Measurements from ENCODE around the gene CMTM4.
"Not testable (repeated sequence)": the region's sequence is repeated elsewhere in the genome, so short reads cannot be mapped to it uniquely, and the experiment has no call there.

Gene CMTM4

DNA sequence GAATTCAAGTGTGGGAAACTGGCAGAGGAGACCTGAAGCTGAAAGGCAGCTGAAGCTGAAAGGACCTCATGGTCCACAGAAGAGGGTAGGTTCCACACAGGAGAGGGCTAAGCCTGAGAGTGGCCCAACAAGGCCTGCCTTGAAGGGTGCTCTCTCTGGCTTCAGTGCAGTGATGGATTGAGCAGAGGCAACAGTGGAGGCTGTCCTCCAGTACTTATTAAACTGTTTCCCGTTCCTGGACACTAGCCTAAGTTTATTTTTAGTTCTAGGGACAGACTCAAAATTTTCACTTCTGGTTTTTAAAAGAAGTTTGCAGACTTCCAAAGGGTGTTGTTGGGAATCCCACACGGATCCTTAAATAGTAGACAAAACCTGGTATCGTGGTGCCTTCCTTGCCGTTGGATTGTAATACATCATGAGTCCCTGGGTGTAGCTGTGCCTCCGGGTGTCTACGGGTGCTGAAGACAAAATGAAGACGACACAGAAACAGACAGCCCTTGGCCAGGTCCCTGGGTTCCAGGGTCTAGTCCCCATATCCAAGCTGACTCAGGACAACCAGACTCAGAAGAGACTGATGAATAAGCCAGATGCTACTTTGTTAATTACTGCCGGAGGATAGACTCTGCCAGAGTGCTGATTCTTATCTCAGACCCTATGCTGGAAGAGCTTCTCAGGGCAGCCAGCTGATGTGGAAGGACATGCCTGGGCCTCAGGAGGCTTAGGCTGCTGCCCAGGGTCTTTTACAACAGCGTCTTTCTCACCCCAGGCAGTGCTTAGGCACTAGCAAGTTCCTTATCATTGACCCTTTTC lies 7.1 kb upstream of the CMTM4 start:
- no peak for DNase-seq

DNA sequence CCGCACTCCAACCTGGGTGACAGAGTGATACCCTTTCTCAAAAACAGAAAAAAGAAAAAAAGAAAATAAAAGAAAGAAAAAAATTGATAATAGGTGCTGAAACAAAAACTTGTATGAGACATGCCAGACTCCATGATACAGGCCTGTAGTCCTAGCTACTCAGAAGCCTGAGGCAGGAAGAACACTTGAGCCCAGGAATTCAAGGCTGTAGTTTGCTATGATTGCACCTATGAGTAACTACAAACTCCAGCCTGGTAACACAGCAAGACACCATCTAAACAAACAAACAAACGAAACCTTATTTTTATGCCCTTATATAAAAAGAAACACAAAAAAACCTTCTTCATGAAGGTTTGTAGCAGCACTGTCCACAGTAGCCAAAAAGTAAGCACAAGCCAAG lies 5.0 kb upstream of the CMTM4 start:
- no peak for DNase-seq

DNA sequence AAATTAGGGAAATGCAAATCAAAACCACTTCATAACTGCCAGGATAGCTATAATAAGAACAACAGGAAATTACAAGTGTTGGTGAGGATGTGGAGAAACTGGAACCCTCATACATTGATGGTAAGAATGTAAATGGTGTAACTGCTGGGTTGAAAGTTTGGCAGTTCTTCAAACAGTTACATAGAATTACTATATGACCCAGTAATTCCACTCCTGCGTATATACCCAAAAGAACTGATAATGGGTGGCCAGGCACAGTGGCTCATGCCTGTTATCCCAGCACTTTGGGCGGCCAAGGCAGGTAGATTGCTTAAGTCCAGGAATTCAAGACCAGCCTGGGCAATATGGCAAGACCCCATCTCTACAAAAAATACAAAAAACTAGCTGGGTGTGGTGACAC lies 4.5 kb upstream of the CMTM4 start:
- DNase-seq, result no peak

DNA sequence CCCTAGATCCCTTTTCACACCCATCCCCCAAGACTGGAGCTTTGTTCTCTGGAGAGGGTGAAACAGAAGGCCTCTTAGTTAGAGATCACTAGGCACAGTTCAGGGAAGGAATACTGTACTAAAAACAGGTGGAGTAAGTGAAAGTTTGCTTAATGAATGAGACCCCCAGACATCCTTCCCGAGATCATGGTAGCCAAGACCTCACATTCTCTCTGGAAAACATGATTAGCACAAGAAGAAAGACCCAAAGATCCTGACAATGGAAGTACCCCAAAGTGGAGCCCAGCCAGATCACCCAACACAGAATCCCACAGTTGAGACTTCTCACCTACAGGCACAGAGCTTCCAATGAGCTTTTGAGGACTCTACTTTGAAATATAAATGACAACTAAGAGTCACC lies 3.4 kb upstream of the CMTM4 start:
- no peak for DNase-seq

DNA sequence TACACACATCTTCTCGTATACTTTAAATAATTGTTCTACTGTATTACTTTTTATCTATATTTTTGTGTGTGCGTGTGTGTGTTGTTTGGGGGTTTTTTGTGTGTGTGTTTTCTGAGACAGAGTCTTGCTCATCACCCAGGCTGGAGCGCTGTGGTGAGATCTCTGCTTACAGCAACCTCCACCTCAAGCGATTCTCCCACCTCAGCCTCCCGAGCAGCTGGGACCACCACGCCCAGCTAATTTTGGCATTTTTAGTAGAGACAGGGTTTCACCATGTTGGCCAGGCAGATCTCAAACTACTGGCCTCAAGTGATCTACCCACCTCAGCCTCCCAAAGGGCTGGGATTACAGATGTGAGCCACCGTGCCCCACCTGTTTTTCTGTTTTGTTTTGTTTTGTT lies 1.5 kb upstream of the CMTM4 start:
- no peak for DNase-seq

DNA sequence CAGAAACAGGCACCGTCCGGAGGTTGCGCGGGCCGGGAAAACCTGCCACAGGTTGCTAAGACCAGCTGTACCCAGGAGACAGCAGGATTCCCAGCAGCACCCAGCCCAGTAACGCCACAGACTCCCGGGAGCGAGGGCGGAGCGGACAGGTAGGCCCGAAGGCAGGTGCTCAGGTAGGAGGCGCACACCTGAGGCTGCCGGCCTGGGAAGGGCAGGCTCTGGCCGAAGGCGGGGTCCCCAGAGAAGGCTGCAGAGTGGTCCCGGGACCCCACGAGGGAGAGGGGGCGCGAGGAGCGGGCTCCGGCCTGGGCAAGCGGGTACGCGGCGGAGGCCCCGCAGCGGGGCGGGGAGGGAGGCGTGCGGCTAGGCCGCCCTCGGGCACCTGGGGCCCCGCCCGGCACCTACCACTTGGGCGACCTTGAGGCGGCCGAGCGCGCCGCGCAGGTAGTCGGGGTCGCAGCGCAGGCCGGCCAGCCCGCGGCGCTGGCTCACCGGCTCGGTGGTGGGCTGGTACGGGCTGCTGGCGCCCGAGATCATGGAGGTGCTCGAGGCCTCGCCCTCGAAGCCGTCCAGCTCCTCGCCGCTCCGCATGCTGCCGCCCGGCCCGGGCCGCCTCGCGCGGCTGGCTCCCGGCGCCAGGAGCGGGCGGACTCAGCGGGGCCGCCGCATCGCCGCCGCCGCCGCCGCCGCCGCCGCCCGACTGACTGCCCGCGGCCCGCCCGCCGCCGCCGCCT lies 441 bp downstream of the CMTM4 start:
- DNase-seq, result no peak

- no peak for DNase-seq
Observed at GRCh38 chr16:66695471-66695934, 1.0 kb downstream of the CMTM4 start.

DNA sequence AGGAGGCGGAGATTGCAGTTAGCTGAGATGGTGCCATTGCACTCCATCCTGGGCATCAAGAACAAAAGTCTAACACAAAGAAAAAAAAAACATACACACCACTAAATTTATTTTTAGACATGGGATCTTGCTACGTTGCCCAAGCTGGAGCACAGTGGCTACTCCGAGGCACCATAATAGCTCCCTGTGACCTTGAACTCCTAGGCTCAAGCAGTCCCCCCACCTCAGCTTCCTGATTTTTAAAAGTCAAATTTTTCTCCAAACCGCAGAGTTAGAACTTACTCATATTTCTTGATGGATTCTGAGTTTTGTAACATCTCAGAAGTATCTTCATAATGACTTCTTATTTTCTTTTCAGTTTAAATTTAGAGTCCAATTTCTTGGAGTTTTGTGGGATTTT lies 3.4 kb downstream of the CMTM4 start:
- no peak for DNase-seq

DNA sequence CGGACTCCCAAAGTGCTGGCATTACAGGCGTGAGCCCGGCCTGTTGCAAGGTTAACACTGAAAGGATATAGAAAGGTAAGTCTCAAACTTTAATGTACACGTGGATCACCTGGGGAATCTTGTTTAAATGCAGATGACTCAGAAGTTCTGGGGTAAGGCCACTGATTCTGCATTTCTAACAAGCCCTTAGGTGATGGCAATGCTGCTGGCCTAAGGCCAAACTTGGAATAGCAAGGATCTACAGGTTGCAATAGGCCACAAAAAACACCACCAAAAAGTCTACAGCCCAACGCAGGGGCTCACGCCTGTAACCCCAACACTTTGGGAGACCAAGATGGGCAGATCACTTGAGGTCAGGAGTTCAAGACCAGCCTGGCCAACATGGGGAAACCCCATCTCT lies 4.2 kb downstream of the CMTM4 start:
- no peak for DNase-seq

DNA sequence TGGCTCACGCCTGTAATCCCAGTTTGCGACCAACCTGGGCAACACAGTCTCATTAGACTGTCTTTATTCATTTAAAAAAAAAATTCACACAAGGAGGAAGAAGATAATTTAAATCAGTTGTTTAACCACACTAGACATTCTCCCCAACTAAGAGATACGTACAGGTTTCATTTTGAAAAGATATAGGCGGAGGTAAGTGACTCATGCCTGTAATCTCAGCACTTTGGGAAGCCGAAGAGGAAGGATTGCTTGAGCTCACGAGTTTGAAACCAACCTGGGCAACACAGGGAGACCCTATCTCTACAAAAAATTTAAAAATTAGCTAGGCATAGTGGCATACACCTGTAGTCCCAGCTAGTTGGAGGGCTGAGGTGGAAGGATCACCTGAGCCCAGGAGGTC lies 5.3 kb downstream of the CMTM4 start:
- DNase-seq, result no peak

DNA sequence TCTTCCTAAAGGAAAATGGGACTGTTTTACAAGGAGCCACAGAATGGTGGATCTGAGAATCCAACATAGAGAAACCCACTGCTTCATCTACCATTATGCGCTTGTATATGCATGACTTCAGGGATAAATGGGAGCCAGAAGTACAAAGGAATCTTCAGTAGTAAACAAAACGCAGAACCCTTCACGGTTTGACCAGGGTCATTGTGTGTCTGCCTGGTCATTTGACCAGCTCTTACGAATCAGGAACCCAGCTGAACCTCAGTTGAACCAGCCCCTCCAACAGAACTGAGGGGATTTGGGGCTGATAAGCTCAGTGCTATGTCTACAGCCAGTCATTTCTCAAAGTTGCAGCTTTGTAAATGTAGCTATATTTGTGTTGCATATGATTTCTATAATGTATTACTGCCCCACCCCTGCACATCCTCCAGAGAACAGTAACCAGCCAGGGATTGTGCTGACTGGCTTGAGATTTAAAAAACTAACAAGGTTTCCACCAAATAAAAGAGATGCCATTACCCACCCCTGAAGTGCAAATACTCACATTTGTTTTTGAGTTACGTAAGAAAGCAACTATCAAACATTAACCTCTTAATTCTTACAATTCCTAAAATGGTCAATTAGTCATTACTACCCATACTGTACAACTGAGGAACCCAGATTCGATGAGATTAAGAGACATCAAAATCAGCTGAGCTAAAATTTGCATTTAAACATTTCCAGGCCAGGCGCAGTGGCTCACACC lies 6.3 kb downstream of the CMTM4 start:
- DNase-seq, result no peak

GRCh38 chr16:66689282-66689681 lies 7.3 kb downstream of the CMTM4 start:
- DNase-seq, result no peak

GRCh38 chr16:66687906-66688625 lies 8.5 kb downstream of the CMTM4 start:
- no peak for DNase-seq

DNA sequence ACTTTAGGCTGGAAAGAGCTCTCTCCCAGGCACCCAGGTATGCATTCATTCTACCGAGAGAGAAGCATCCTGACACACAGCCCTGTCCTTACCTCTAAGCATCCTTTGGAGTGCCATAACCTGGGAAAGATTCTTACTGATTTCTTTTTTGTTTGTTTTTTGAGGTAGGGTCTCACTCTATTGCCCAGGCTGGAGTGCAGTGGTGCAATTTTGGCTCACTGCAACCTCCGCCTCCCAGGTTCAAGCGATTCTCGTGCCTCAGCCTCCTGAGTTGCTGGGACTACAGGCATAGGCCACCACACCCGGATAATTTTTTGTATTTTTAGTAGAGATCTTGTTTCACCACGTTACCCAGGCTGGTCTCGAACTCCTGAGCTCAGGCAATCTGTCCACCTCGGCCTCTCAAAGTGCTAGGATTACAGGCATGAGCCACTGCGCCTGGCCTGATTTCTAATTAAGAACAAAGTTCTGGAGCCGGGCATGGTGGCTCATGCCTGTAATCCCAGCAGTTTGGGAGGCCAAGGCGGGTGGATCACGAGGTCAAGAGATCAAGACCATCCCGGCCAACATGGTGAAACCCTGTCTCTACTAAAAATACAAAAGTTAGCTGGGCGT lies 10.9 kb downstream of the CMTM4 start:
- not testable (repeated sequence) for DNase-seq

DNA sequence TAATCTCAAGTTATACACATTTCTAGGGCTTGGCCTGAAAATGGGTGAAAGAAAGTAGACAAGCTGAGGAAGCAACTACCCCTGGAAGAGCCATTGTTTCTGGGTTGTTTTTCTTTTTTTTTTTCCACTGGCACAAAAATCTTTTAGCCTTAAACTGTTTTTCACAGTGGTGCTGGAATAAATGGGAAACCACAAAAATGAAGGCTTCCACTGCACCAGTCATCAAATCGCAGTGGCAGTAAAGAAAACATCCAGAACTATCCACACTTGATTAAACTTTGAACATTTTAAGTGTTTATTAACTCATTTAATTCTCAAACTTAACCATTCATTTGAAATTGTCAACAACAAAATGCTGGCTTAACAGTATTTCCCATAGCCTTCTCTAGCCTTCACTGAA lies 14.3 kb downstream of the CMTM4 start:
- no peak for DNase-seq

GRCh38 chr16:66681676-66682075 lies 14.9 kb downstream of the CMTM4 start:
- no peak for DNase-seq

DNA sequence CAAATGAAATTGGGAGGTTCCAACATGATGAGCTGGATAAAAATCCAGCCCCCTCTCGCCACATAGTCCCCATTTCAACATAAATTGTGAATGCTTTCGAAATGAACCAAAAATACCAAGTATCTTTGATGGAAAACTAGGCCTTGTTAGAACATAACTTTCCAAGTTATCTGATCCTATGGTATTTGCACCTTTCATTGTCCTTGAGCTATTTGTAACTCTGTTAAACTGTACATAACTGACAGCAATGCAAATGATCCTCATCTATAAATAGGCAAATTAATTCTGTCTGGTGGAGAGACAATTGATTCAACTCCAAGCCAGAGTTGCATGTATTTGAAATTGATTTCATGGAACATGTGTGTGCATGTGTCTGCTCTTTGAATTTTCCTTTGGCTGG lies 18.2 kb downstream of the CMTM4 start:
- DNase-seq, result no peak

GRCh38 chr16:66677836-66678235 lies 18.7 kb downstream of the CMTM4 start:
- DNase-seq, result no peak

GRCh38 chr16:66677179-66677578 lies 19.4 kb downstream of the CMTM4 start:
- DNase-seq, result no peak

- no peak for DNase-seq
Observed at GRCh38 chr16:66676599-66676998, 19.9 kb downstream of the CMTM4 start.

- DNase-seq, result no peak
Observed at GRCh38 chr16:66673691-66674090, 22.9 kb downstream of the CMTM4 start.

DNA sequence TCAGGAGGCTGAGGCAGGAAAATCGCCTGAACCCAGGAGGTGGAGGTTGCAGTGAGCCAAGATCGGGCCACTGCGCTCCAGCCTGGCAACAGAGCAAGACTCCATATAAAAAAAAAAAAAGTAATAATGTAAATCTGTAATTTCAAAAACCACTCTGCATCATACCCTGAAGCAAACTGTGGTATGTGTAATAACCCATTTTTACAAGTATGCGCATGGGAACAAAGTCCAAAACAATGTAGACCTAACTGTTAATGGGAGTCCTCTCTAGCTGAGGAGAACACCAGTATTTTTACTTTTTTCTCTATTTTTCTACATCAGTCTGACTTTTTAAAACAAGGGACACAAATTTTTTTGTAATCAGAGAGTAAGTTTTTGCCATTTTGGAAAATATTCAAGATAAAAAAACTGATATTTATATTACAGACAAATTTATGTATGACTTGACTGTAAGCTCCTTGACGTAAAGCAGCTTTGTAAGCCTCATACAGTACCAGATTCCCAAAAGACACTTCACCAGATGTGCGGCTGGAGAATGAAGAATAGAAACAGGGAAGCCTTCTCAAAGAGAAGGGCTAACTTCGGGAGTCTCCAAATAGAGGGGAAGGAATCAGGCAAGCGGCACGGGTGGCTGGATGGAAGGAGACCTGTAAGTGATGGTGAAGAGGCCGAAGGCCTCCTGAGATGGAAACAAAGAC lies 25.7 kb downstream of the CMTM4 start:
- DNase-seq, result no peak
